Nephron (organoid): ENCODE data around the gene AHRR.
"Not testable (repeated sequence)": the region's sequence is repeated elsewhere in the genome, so short reads cannot be mapped to it uniquely, and the experiment has no call there.

ENCODE experiments used
- H3K27ac Mint-ChIP-seq, 3 experiments: 2 replicates each; pipeline ENCODE4 v1.8.0; 2020; ENCODE audit warnings: mixed read lengths in 3 of 3, mild to moderate bottlenecking in 2 of 3, moderate library complexity in 1 of 3
- H3K27me3 Mint-ChIP-seq: 2 replicates; pipeline ENCODE4 v1.8.0; 2021; ENCODE audit warnings: low read depth, mild to moderate bottlenecking, moderate library complexity, mixed read lengths
- H3K36me3 Mint-ChIP-seq: 2 replicates; pipeline ENCODE4 v1.8.0; 2020; ENCODE audit warnings: low read depth, mixed read lengths
- H3K4me1 Mint-ChIP-seq: 2 replicates; pipeline ENCODE4 v1.8.0; 2020; ENCODE audit warnings: mixed read lengths
- H3K4me3 Mint-ChIP-seq, 3 experiments: 2 replicates each; pipeline ENCODE4 v1.8.0; 2020; ENCODE audit warnings: mild to moderate bottlenecking in 3 of 3, mixed read lengths in 3 of 3, moderate library complexity in 2 of 3
- H3K9me3 Mint-ChIP-seq: 2 replicates; pipeline ENCODE4 v1.8.0; 2020; ENCODE audit warnings: mixed read lengths
- CTCF ChIP-seq, 3 experiments: fragments of 200-600 bp; sonication (generic); IDR thresholded peaks; one replicate each; pipeline ENCODE4 v1.5.0; 2021; ENCODE audit warnings: antibody characterized with exemption in 3 of 3; ENCODE audit not compliant: unreplicated experiment in 3 of 3

Gene AHRR

GRCh38 chr5:407051-407450 is 85.5 kb downstream of the AHRR start:
- no peak for TF ChIP-seq CTCF (IDR thresholded peaks at IDR 0.05; ENCODE audit: unreplicated experiment in 3 of 3)
- H3K4me1 Mint-ChIP-seq = peaks cover 4% of the 10 kb centered on the region
- no peaks in the 10 kb centered on the region for H3K36me3 Mint-ChIP-seq
- H3K4me3 Mint-ChIP-seq = no peak overlapping the region
- no peaks in the 10 kb centered on the region for H3K9me3 Mint-ChIP-seq
- H3K27ac Mint-ChIP-seq = no peak overlapping the region
- peaks cover 12% of the 10 kb centered on the region for H3K27me3 Mint-ChIP-seq

GRCh38 chr5:407801-408268 is 86.3 kb downstream of the AHRR start:
- Mint-ChIP-seq H3K4me1 (peaks cover 4% of the 10 kb centered on the region), H3K4me3 (no peak overlapping the region), H3K27me3 (peaks cover 11% of the 10 kb centered on the region), H3K9me3 (no peaks in the 10 kb centered on the region), H3K36me3 (no peaks in the 10 kb centered on the region), H3K27ac (no peak overlapping the region)
- TF ChIP-seq CTCF (IDR thresholded peaks at IDR 0.05; ENCODE audit: unreplicated experiment in 3 of 3) = no peak

GRCh38 chr5:410911-411517 is 89.5 kb downstream of the AHRR start:
- H3K36me3 Mint-ChIP-seq = no peaks in the 10 kb centered on the region
- H3K4me1 Mint-ChIP-seq = peaks cover 17% of the 10 kb centered on the region
- peaks cover 11% of the 10 kb centered on the region for H3K27me3 Mint-ChIP-seq
- TF ChIP-seq CTCF (IDR thresholded peaks at IDR 0.05; ENCODE audit: unreplicated experiment in 3 of 3) = no peak
- no peak overlapping the region for H3K27ac Mint-ChIP-seq
- H3K4me3 Mint-ChIP-seq = no peak overlapping the region
- H3K9me3 Mint-ChIP-seq = no peaks in the 10 kb centered on the region

DNA sequence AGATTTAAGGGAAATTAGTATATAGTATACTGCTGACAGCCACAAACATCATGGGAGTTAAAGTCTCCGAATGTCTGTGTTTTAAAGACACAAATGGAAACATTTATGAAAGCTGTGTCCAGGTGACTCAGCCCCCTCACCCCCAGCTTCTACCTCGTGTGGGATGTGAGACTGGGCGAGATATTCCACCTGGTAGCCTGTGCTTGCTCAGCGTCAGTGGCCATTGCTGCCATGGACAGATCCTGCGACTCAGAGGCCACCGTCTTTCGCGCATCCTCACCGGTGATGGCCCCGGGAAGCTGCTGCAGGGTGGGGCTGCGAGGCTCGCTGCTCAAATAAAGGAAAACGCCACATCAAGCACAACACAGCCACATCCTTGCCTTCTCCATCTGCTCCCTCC is 90.2 kb downstream of the AHRR start:
- no peaks in the 10 kb centered on the region for H3K36me3 Mint-ChIP-seq
- no peak overlapping the region for H3K27ac Mint-ChIP-seq
- H3K27me3 Mint-ChIP-seq = peaks cover 11% of the 10 kb centered on the region
- no peak overlapping the region for H3K4me3 Mint-ChIP-seq
- TF ChIP-seq CTCF (IDR thresholded peaks at IDR 0.05; ENCODE audit: unreplicated experiment in 3 of 3) = no peak
- peaks cover 17% of the 10 kb centered on the region for H3K4me1 Mint-ChIP-seq
- no peaks in the 10 kb centered on the region for H3K9me3 Mint-ChIP-seq

DNA sequence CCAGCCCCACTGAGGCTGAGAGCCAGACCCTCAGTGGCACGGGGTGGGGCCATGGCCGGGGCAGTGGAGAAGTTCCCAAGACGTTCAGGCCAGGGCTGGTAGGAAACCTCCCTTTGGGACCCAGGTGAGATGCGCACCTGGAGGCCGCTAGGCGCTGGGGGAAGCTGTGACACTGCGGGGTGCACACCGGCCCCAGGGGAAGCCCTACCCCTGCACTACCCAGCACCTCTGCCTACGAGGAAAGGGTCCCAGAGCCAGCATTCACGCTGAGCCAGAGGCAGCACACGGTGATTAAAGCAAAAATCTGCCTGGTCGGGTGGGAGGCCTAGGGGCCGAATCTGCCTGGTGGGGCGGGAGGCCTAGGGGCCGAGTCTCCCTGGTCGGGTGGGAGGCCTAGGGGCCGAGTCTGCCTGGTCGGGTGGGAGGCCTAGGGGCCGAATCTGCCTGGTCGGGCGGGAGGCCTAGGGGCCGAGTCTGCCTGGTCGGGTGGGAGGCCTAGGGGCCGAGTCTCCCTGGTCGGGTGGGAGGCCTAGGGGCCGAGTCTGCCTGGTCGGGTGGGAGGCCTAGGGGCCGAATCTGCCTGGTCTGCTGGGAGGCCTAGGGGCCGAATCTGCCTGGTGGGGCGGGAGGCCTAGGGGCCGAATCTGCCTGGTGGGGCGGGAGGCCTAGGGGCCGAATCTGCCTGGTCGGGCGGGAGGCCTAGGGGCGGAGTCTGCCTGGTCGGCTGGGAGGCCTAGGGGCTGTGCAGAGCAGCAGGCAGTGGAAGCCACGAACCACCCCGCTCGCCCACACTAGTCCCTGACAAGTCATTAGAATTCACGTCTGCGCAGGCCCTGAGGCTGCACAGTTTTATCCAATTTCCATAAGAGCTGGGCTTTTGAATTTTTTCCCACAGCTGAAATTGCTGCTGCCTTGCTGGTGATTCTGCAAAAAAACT is 93.7 kb downstream of the AHRR start:
- H3K36me3 Mint-ChIP-seq, H3K9me3 Mint-ChIP-seq, H3K4me3 Mint-ChIP-seq, H3K27me3 Mint-ChIP-seq: not testable (repeated sequence)
- peaks cover 17% of the 10 kb centered on the region for H3K4me1 Mint-ChIP-seq
- H3K27ac Mint-ChIP-seq = peak overlapping the region; percentile 88 to 95 (median 88)

DNA sequence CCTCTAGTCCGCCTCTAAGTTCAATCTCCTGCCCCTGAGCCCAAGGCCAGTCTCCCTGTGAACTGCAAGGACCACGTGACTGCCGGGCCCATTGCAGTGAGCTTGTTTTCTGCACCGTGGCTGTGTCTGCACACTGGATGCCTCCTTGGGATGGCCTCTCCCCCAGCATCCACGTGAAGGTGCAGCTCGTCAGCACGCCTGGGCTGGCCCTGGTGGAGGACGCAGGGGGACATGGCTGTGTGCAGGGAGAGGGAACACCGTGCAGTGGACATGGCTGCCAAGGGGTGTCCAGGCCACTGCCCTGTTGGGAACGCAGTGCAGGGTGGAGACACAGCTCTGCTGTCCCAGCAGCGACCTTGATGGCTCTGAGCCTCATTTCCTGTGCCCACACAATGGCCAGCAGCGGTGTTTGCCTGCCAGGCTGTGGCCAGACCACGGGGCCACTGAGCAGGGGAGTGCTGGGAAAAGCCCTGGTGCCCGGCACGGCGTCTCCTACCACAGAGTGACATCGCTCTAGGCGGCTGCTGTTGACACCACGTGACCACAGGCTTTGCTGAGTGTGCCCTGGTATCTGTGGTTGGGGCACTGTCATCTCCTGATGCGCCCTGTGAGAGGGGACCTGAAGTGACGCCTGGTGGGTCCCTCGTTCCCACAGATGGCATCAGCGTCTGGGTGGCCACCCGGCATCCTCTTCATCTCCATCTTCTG is 94.6 kb downstream of the AHRR start:
- H3K4me3 Mint-ChIP-seq = no peak overlapping the region
- peak overlapping the region; percentile 80 to 95 (median 88) for H3K27ac Mint-ChIP-seq
- H3K36me3 Mint-ChIP-seq = no peaks in the 10 kb centered on the region
- peaks cover 14% of the 10 kb centered on the region for H3K4me1 Mint-ChIP-seq
- TF ChIP-seq CTCF (IDR thresholded peaks at IDR 0.05; ENCODE audit: unreplicated experiment in 3 of 3) = no peak
- no peaks in the 10 kb centered on the region for H3K9me3 Mint-ChIP-seq
- H3K27me3 Mint-ChIP-seq = peaks cover 4% of the 10 kb centered on the region
